NCI-H1417 treated with DMSO at 0.1 percent for 48 hours (cell line): ENCODE measurements around the gene NIPAL3.

Experiments
- DNase-seq: peaks from one replicate; lab custom pipeline; 2025; lab: John Stamatoyannopoulos, UW

The NIPAL3 gene

GRCh38 chr1:24390924-24391782 is 24.4 kb upstream of the NIPAL3 start:
- DNase-seq, result no peak

- DNase-seq, result no peak
Measured at GRCh38 chr1:24391882-24392603, 23.6 kb upstream of the NIPAL3 start.

GRCh38 chr1:24392604-24392946 is 23.0 kb upstream of the NIPAL3 start:
- no peak for DNase-seq

GRCh38 chr1:24392982-24393650 is 22.5 kb upstream of the NIPAL3 start:
- no peak for DNase-seq

GRCh38 chr1:24393892-24394291 is 21.7 kb upstream of the NIPAL3 start:
- no peak for DNase-seq

- DNase-seq, result no peak
Measured at GRCh38 chr1:24400065-24400464, 15.5 kb upstream of the NIPAL3 start.

- no peak for DNase-seq
Measured at GRCh38 chr1:24403806-24404205, 11.8 kb upstream of the NIPAL3 start.

GRCh38 chr1:24406788-24407187 is 8.8 kb upstream of the NIPAL3 start:
- DNase-seq, result no peak

- DNase-seq, result no peak
Measured at GRCh38 chr1:24409535-24409934, 6.1 kb upstream of the NIPAL3 start.

- no peak for DNase-seq
Measured at GRCh38 chr1:24410750-24411149, 4.9 kb upstream of the NIPAL3 start.

GRCh38 chr1:24411963-24412362 is 3.6 kb upstream of the NIPAL3 start:
- no peak for DNase-seq

- no peak for DNase-seq
Measured at GRCh38 chr1:24412408-24412807, 3.2 kb upstream of the NIPAL3 start.

- DNase-seq, result peak; percentile 37
Measured at GRCh38 chr1:24413350-24414163, 2.0 kb upstream of the NIPAL3 start, which contains the start of gene STPG1. Gene STPG1 (minus strand): TSS chr1:24413782. CDS start chr1:24401388, 12,394 bp downstream.

- no peak for DNase-seq
Measured at GRCh38 chr1:24414775-24415333, 748 bp upstream of the NIPAL3 start.

- DNase-seq, result no peak
Measured at GRCh38 chr1:24415910-24416665, 486 bp downstream of the NIPAL3 start.

- DNase-seq, result no peak
Measured at GRCh38 chr1:24416666-24417391, 1.2 kb downstream of the NIPAL3 start.

GRCh38 chr1:24417681-24418080 is 2.1 kb downstream of the NIPAL3 start:
- no peak for DNase-seq

- DNase-seq, result no peak
Measured at GRCh38 chr1:24418898-24419628, 3.5 kb downstream of the NIPAL3 start.

- DNase-seq, result no peak
Measured at GRCh38 chr1:24420547-24420946, 4.9 kb downstream of the NIPAL3 start.
